ENCODE data around the gene CASK. TPM values are rescaled to one million over a fixed set of nuclear protein-coding genes. Genes with fewer than 3 reads are reported as not detected.
A peak's percentile ranks its signal among the peaks of the same experiment; 100 is the strongest.

The CASK gene
- 25.9 and 29.4 TPM in 2 replicates for total RNA-seq (2021)
- percentile 59 among the genes with signal in this experiment for Bru-seq, nascent RNA
- BruChase-seq, experiment 1, labeled RNA remaining after a 2-hour chase, result percentile 50 among the genes with signal in this experiment
- percentile 47 among the genes with signal in this experiment for BruChase-seq, experiment 2, labeled RNA remaining after a 6-hour chase
- long read RNA-seq, full-length matches to known transcripts, result 8 of 25 reads
- long read RNA-seq, partial matches to known transcripts, result 0 of 25 reads
- long read RNA-seq, other reads (novel, unspliced or antisense), result 17 of 25 reads

DNA sequence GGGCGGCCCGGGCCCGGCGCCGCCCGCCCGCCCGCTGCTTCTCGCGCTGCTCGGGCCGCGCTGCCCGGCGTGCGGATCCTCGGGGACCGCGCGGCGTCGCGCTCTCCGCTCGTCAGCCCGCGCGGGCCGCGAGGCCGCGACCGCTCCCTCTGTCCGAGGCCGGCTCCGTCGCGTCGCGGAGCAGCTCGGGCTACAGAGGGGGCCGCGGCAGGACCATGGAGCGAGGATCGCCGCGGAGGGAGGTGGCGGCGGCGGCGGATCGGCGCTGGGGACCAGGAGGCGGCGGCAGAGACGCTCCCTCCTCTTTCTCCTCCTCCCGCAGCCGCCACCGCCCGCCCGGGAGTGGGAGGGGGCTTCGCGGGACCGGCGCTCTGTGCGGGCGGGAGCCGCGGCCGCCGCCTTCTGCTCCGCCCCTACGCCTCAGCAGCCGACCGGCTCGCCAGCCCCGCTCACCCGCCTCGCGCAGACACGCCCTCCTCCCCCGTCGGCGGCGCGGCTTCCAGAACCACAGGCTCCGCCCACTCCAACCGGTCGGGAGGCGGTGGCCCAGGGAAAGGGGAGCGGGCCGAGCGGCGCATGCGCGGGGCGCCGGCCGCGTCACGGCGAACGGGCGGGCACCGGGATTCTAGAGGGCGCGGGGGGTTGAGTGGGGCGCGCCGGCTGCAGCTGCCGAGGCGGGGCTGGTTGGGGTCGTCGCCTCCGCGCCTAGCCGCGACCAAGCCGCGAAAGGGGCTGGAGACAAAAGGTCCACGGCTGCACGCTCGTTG is at the start of gene CASK:
Gene CASK (minus strand): TSS at position 344 of the 767 bp plus-strand sequence. CDS start 566 bp downstream, outside the sequence.
- H2AFZ ChIP-seq, result peak within 1 kb of the TSS; percentile 80
- H3K36me3 ChIP-seq (ENCODE audit: low read depth), result no peaks in the 10 kb centered on the region
- peak within 1 kb of the TSS; percentile 39; the same call in 1 of the 2 replicates for H3K27ac ChIP-seq
- peaks cover 35% of the 10 kb centered on the region for H3K79me2 ChIP-seq (ENCODE audit: low read depth)
- CTCF ChIA-PET, result no interaction called here
- H3K27me3 ChIP-seq (ENCODE audit: insufficient read depth, low read depth), result no peaks in the 10 kb centered on the region
- DNase-seq, result peak; percentile 71 to 86
- intact Hi-C loops (cut with micrococcal nuclease; ENCODE audit: unreplicated experiment), result loop anchor here (10.0 kb wide), 1 partner anchor 129 kb away; no protein-coding TSS in a partner anchor
- H3K4me1 ChIP-seq (replicated peaks; ENCODE audit: insufficient read depth), result no peaks in the 10 kb centered on the region
- H3K9me3 ChIP-seq (ENCODE audit: insufficient read depth, low read depth), result no peaks in the 10 kb centered on the region
- H3K9me2 ChIP-seq (ENCODE audit: insufficient read depth), result no peaks in the 10 kb centered on the region
- H3K4me2 ChIP-seq, result peak within 1 kb of the TSS; percentile 80
- H4K20me1 ChIP-seq (ENCODE audit: insufficient read depth), result no peaks in the 10 kb centered on the region
- no peaks in the 10 kb centered on the region for H3F3A ChIP-seq (ENCODE audit: insufficient read depth, low read depth)
- TF ChIP-seq, protein P1, sequence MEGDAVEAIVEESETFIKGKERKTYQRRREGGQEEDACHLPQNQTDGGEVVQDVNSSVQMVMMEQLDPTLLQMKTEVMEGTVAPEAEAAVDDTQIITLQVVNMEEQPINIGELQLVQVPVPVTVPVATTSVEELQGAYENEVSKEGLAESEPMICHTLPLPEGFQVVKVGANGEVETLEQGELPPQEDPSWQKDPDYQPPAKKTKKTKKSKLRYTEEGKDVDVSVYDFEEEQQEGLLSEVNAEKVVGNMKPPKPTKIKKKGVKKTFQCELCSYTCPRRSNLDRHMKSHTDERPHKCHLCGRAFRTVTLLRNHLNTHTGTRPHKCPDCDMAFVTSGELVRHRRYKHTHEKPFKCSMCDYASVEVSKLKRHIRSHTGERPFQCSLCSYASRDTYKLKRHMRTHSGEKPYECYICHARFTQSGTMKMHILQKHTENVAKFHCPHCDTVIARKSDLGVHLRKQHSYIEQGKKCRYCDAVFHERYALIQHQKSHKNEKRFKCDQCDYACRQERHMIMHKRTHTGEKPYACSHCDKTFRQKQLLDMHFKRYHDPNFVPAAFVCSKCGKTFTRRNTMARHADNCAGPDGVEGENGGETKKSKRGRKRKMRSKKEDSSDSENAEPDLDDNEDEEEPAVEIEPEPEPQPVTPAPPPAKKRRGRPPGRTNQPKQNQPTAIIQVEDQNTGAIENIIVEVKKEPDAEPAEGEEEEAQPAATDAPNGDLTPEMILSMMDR (conservative IDR thresholded peaks at IDR 0.05), result no peak
- no peak for TF ChIP-seq EZH2 (IDR thresholded peaks at IDR 0.05; ENCODE audit: low read depth)
- POLR2A ChIA-PET (ENCODE audit: unreplicated experiment), result no interaction called here
- peak within 1 kb of the TSS; percentile 58 for H3K4me3 ChIP-seq
- no TSS peak for BruUV-seq (replicated peaks)

GRCh38 chrX:41971346-41971745 is 48.0 kb upstream of the CASK start:
- no peaks in the 10 kb centered on the region for H3K27me3 ChIP-seq (ENCODE audit: insufficient read depth, low read depth)
- ChIA-PET POLR2A (ENCODE audit: unreplicated experiment) (interaction anchor here (0.7 kb wide), 1 partner anchor 11 kb away, joined by 4 read pairs; no protein-coding TSS in a partner anchor), CTCF (no interaction called here)
- H4K20me1 ChIP-seq (ENCODE audit: insufficient read depth), result no peaks in the 10 kb centered on the region
- H3K36me3 ChIP-seq (ENCODE audit: low read depth), result no peaks in the 10 kb centered on the region
- no peaks in the 10 kb centered on the region for H3F3A ChIP-seq (ENCODE audit: insufficient read depth, low read depth)
- no peak overlapping the region for H3K4me2 ChIP-seq
- H3K9me2 ChIP-seq (ENCODE audit: insufficient read depth), result no peaks in the 10 kb centered on the region
- no peak overlapping the region for H3K4me3 ChIP-seq
- H3K79me2 ChIP-seq (ENCODE audit: low read depth), result no peaks in the 10 kb centered on the region
- no peak overlapping the region for H3K27ac ChIP-seq
- H2AFZ ChIP-seq, result no peak overlapping the region
- no peaks in the 10 kb centered on the region; the same call in 1 of the 2 replicates for H3K4me1 ChIP-seq (replicated peaks; ENCODE audit: insufficient read depth)
- no TSS peak for BruUV-seq (replicated peaks)
- DNase-seq, result peak; percentile 9 to 36
- no peak for TF ChIP-seq EZH2 (IDR thresholded peaks at IDR 0.05; ENCODE audit: low read depth)
- TF ChIP-seq, protein P1 (conservative IDR thresholded peaks at IDR 0.05), result no peak
- no peaks in the 10 kb centered on the region for H3K9me3 ChIP-seq (ENCODE audit: insufficient read depth, low read depth)
- intact Hi-C loops (cut with micrococcal nuclease; ENCODE audit: unreplicated experiment), result no loop called here

GRCh38 chrX:41970419-41970818 is 47.1 kb upstream of the CASK start:
- no peaks in the 10 kb centered on the region; the same call in 1 of the 2 replicates for H3K4me1 ChIP-seq (replicated peaks; ENCODE audit: insufficient read depth)
- H3K4me3 ChIP-seq, result no peak overlapping the region
- no peaks in the 10 kb centered on the region for H4K20me1 ChIP-seq (ENCODE audit: insufficient read depth)
- no peak overlapping the region for H2AFZ ChIP-seq
- TF ChIP-seq, protein P1 (conservative IDR thresholded peaks at IDR 0.05), result peak; percentile 32; the same call in 1 of the 2 replicates
- no peak for TF ChIP-seq EZH2 (IDR thresholded peaks at IDR 0.05; ENCODE audit: low read depth)
- ChIA-PET POLR2A (ENCODE audit: unreplicated experiment) (no interaction called here), CTCF (no interaction called here)
- peak in 1 of 2 experiments; percentile 41 for DNase-seq
- no peaks in the 10 kb centered on the region for H3K36me3 ChIP-seq (ENCODE audit: low read depth)
- no peak overlapping the region for H3K27ac ChIP-seq
- no peaks in the 10 kb centered on the region for H3K27me3 ChIP-seq (ENCODE audit: insufficient read depth, low read depth)
- no peaks in the 10 kb centered on the region for H3K9me2 ChIP-seq (ENCODE audit: insufficient read depth)
- no TSS peak for BruUV-seq (replicated peaks)
- no peak overlapping the region for H3K4me2 ChIP-seq
- H3F3A ChIP-seq (ENCODE audit: insufficient read depth, low read depth), result no peaks in the 10 kb centered on the region
- H3K79me2 ChIP-seq (ENCODE audit: low read depth), result no peaks in the 10 kb centered on the region
- H3K9me3 ChIP-seq (ENCODE audit: insufficient read depth, low read depth), result no peaks in the 10 kb centered on the region
- intact Hi-C loops (cut with micrococcal nuclease; ENCODE audit: unreplicated experiment), result no loop called here

All from PC-9 (cell line).